ENCODE measurements around the gene TIGD1.

DNA sequence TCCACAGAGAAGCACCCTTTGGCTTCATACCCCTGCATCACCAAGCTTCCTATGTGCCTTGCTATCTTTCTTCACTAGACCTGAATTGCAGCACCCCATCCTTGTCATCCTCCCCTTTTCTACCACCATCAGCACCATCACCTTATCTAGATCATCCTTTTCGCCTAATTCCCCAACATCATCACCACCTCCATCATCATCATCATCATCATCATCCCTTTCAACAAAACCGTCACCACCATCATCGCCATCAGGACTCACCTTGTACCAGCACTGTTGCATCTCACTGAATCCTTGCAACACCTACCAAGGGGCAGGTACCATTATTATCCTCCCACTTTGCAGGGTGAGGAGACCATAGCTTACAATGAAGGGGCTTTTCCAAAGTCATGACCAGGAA lies 51.9 kb downstream of the TIGD1 start:
- TF ChIP-seq CTCF (IDR thresholded peaks at IDR 0.05; ENCODE audit: low read depth, low read length) (no peak), EZH2phosphoT487 (IDR thresholded peaks at IDR 0.05; ENCODE audit: low read depth) (no peak)
